Parathyroid adenoma (tissue), 2 donors: ENCODE results near the gene CCSER1.

Source experiments
- H2AFZ ChIP-seq: fragments of 300-600 bp; sonication (generic); one replicate; pipeline ENCODE4 v1.7.0; 2017; ENCODE audit warnings: antibody characterized with exemption, mild to moderate bottlenecking
- H3K27ac ChIP-seq: fragments of 300-600 bp; sonication (generic); one replicate; pipeline ENCODE4 v1.7.0; 2017
- H3K27me3 ChIP-seq: fragments of 300-600 bp; sonication (generic); one replicate; pipeline ENCODE4 v1.7.0; 2017; ENCODE audit warnings: low read length; ENCODE audit not compliant: control insufficient read depth, insufficient read depth
- H3K36me3 ChIP-seq: fragments of 300-600 bp; sonication (generic); one replicate; pipeline ENCODE4 v1.7.0; 2017; ENCODE audit warnings: low read length; ENCODE audit not compliant: control insufficient read depth, insufficient read depth
- H3K4me1 ChIP-seq: fragments of 300-600 bp; sonication (generic); one replicate; pipeline ENCODE4 v1.7.0; 2017; ENCODE audit warnings: control low read depth
- H3K4me2 ChIP-seq: fragments of 300-600 bp; sonication (generic); one replicate; pipeline ENCODE4 v1.7.0; 2017; ENCODE audit warnings: low read length
- H3K4me3 ChIP-seq: fragments of 300-600 bp; sonication (generic); one replicate; pipeline ENCODE4 v1.7.0; 2017; ENCODE audit warnings: low read depth, low read length
- H3K79me2 ChIP-seq: fragments of 300-600 bp; sonication (generic); one replicate; pipeline ENCODE4 v1.7.0; 2017; ENCODE audit warnings: control low read depth
- H3K9ac ChIP-seq: fragments of 300-600 bp; sonication (generic); one replicate; pipeline ENCODE4 v1.7.0; 2017; ENCODE audit warnings: mild to moderate bottlenecking
- H3K9me3 ChIP-seq: fragments of 300-600 bp; sonication (generic); one replicate; pipeline ENCODE4 v1.7.0; 2017; ENCODE audit warnings: low read length; ENCODE audit not compliant: control insufficient read depth
- CTCF ChIP-seq: fragments of 300-600 bp; sonication (generic); IDR thresholded peaks from one replicate; pipeline ENCODE4 v1.7.0; 2017; ENCODE audit warnings: antibody characterized with exemption, mild to moderate bottlenecking
- donor health status: primary hyperparathyroidism.

The CCSER1 gene

GRCh38 chr4:91527056-91527455 lies 1399.9 kb downstream of the CCSER1 start:
- H3K9me3 ChIP-seq = no peaks in the 10 kb centered on the region
- no peaks in the 10 kb centered on the region for H3K4me1 ChIP-seq
- no peak overlapping the region for H2AFZ ChIP-seq
- H3K27ac ChIP-seq = no peak overlapping the region
- no peak overlapping the region for H3K9ac ChIP-seq
- no peak overlapping the region for H3K4me3 ChIP-seq
- no peaks in the 10 kb centered on the region for H3K36me3 ChIP-seq
- no peak overlapping the region for H3K4me2 ChIP-seq
- no peaks in the 10 kb centered on the region for H3K27me3 ChIP-seq
- no peaks in the 10 kb centered on the region for H3K79me2 ChIP-seq
- TF ChIP-seq CTCF = no peak

GRCh38 chr4:91567594-91567993 lies 1440.4 kb downstream of the CCSER1 start:
- H2AFZ ChIP-seq = no peak overlapping the region
- TF ChIP-seq CTCF = no peak

GRCh38 chr4:91577864-91578263 lies 1450.7 kb downstream of the CCSER1 start:
- H3K4me3 ChIP-seq = no peak overlapping the region
- no peaks in the 10 kb centered on the region for H3K9me3 ChIP-seq
- TF ChIP-seq CTCF = no peak
- no peak overlapping the region for H2AFZ ChIP-seq
- no peak overlapping the region for H3K4me2 ChIP-seq
- H3K4me1 ChIP-seq = no peaks in the 10 kb centered on the region
- H3K36me3 ChIP-seq = no peaks in the 10 kb centered on the region
- no peaks in the 10 kb centered on the region for H3K79me2 ChIP-seq
- no peak overlapping the region for H3K27ac ChIP-seq
- H3K9ac ChIP-seq = no peak overlapping the region
- no peaks in the 10 kb centered on the region for H3K27me3 ChIP-seq

More at GRCh38 chr4:91567594-91567993, 1440.4 kb downstream of the CCSER1 start:
- H3K4me1 ChIP-seq = no peaks in the 10 kb centered on the region
- no peak overlapping the region for H3K9ac ChIP-seq
- no peak overlapping the region for H3K4me2 ChIP-seq
- no peaks in the 10 kb centered on the region for H3K79me2 ChIP-seq
- H3K27me3 ChIP-seq = no peaks in the 10 kb centered on the region
- no peak overlapping the region for H3K4me3 ChIP-seq
- no peak overlapping the region for H3K27ac ChIP-seq
- no peaks in the 10 kb centered on the region for H3K9me3 ChIP-seq
- no peaks in the 10 kb centered on the region for H3K36me3 ChIP-seq

GRCh38 chr4:91590260-91590659 lies 1463.1 kb downstream of the CCSER1 start:
- H2AFZ ChIP-seq = no peak overlapping the region
- H3K27me3 ChIP-seq = no peaks in the 10 kb centered on the region
- H3K4me2 ChIP-seq = no peak overlapping the region
- no peak overlapping the region for H3K4me3 ChIP-seq
- H3K36me3 ChIP-seq = no peaks in the 10 kb centered on the region
- no peak overlapping the region for H3K9ac ChIP-seq
- no peak overlapping the region for H3K27ac ChIP-seq
- H3K79me2 ChIP-seq = no peaks in the 10 kb centered on the region
- no peaks in the 10 kb centered on the region for H3K4me1 ChIP-seq
- H3K9me3 ChIP-seq = no peaks in the 10 kb centered on the region
- no peak for TF ChIP-seq CTCF

- Histone ChIP-seq H3K79me2 (no peaks in the 10 kb centered on the region), H3K4me3 (no peak overlapping the region), H2AFZ (no peak overlapping the region), H3K4me1 (no peaks in the 10 kb centered on the region), H3K9ac (no peak overlapping the region), H3K36me3 (no peaks in the 10 kb centered on the region), H3K4me2 (no peak overlapping the region), H3K9me3 (no peaks in the 10 kb centered on the region), H3K27ac (no peak overlapping the region), H3K27me3 (no peaks in the 10 kb centered on the region)
- TF ChIP-seq CTCF = no peak
These were observed 1464.9 kb downstream of the CCSER1 start for GRCh38 chr4:91592125-91592524.
